Suprapubic skin (tissue), 4 donors: ENCODE data around the gene PDE3B.

Experiments
- CTCF ChIP-seq, 2 donors: fragments of 200-600 bp in 1 of 2; fragments of 450-650 bp in 1 of 2; sonication (generic) in 1 of 2; IDR thresholded peaks; one replicate each; pipeline ENCODE4 v1.5.1; 2016 to 2019; ENCODE audit warnings: antibody characterized with exemption in 2 of 2, mild to moderate bottlenecking in 1 of 2, moderate library complexity in 1 of 2
- EP300 ChIP-seq: sonication (generic); formaldehyde crosslinking; IDR thresholded peaks from one replicate; pipeline ENCODE4 v1.6.1; 2017; ENCODE audit warnings: antibody characterized with exemption
- POLR2A ChIP-seq, 2 donors: fragments of 450-650 bp; IDR thresholded peaks; one replicate each; pipeline ENCODE4 v1.6.1; 2017; ENCODE audit warnings: antibody characterized with exemption in 2 of 2, mild to moderate bottlenecking in 2 of 2, moderate library complexity in 2 of 2
- POLR2AphosphoS5 ChIP-seq, 3 donors: sonication (generic); formaldehyde crosslinking; IDR thresholded peaks; one replicate each; pipeline ENCODE4 v1.6.1; 2017; ENCODE audit warnings: antibody characterized with exemption in 3 of 3

DNA sequence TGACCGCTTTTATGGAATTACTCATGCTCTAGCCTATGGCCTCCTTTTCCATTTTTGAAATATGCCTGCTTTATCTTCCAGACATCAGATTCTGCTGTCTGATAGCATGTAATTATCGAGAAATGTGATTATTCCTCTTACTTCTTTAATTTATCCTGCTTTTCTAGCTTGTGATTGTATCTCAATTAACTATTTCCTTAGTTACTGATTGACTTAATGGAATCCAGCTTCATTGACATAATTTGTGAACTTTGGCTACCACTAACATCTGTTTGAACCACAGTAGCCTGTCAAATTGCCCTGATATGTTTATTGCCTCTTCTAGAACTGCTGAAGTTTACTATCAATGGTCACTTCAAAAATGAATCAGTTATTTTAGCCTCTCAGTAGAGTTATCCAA is 25.5 kb upstream of the PDE3B start:
- TF ChIP-seq CTCF (IDR thresholded peaks at IDR 0.05) (no peak), POLR2A (IDR thresholded peaks at IDR 0.05) (no peak), POLR2AphosphoS5 (IDR thresholded peaks at IDR 0.05) (no peak), EP300 (no peak)
